GM18873 (cell line): ENCODE results near the gene MAML1.

ENCODE experiments used
- ATAC-seq: cut with Tn5 transposase; IDR thresholded peaks from one replicate; pipeline ENCODE4 v1.9.1; 2021; ENCODE audit warnings: mild to moderate bottlenecking, moderate library complexity, moderate number of reproducible peaks; ENCODE audit not compliant: unreplicated experiment, low FRiP score

MAML1 gene

GRCh38 chr5:179801304-179802206, 68.9 kb downstream of the MAML1 start:
- no peak for ATAC-seq

- ATAC-seq: no peak
These were observed 69.7 kb downstream of the MAML1 start for GRCh38 chr5:179802207-179802883.

GRCh38 chr5:179802950-179803562, 70.4 kb downstream of the MAML1 start:
- no peak for ATAC-seq

GRCh38 chr5:179803651-179804554, 71.3 kb downstream of the MAML1 start:
- no peak for ATAC-seq

GRCh38 chr5:179804555-179804947, 71.9 kb downstream of the MAML1 start:
- no peak for ATAC-seq

GRCh38 chr5:179805070-179805528, 72.5 kb downstream of the MAML1 start:
- ATAC-seq: no peak

GRCh38 chr5:179805529-179806249, 73.1 kb downstream of the MAML1 start:
- ATAC-seq: no peak

- no peak for ATAC-seq
These were observed 73.8 kb downstream of the MAML1 start, which contains the start of gene MGAT4B for GRCh38 chr5:179806250-179807048. TSS of gene MGAT4B (minus strand) at chr5:179806866. CDS start at chr5:179806583, 283 bp downstream.

- ATAC-seq: no peak
These were observed 79.7 kb downstream of the MAML1 start for GRCh38 chr5:179812135-179812825.

- ATAC-seq: no peak
These were observed 80.5 kb downstream of the MAML1 start for GRCh38 chr5:179812997-179813607.

- no peak for ATAC-seq
These were observed 81.5 kb downstream of the MAML1 start for GRCh38 chr5:179814090-179814489.

GRCh38 chr5:179815491-179816249, 83.0 kb downstream of the MAML1 start:
- no peak for ATAC-seq

- no peak for ATAC-seq
These were observed 83.8 kb downstream of the MAML1 start for GRCh38 chr5:179816401-179816795.

- no peak for ATAC-seq
These were observed 84.3 kb downstream of the MAML1 start for GRCh38 chr5:179816796-179817469.

- ATAC-seq: no peak
These were observed 84.8 kb downstream of the MAML1 start for GRCh38 chr5:179817470-179817840.
